Measurements from ENCODE around the gene NKAIN1.

Gene NKAIN1

DNA sequence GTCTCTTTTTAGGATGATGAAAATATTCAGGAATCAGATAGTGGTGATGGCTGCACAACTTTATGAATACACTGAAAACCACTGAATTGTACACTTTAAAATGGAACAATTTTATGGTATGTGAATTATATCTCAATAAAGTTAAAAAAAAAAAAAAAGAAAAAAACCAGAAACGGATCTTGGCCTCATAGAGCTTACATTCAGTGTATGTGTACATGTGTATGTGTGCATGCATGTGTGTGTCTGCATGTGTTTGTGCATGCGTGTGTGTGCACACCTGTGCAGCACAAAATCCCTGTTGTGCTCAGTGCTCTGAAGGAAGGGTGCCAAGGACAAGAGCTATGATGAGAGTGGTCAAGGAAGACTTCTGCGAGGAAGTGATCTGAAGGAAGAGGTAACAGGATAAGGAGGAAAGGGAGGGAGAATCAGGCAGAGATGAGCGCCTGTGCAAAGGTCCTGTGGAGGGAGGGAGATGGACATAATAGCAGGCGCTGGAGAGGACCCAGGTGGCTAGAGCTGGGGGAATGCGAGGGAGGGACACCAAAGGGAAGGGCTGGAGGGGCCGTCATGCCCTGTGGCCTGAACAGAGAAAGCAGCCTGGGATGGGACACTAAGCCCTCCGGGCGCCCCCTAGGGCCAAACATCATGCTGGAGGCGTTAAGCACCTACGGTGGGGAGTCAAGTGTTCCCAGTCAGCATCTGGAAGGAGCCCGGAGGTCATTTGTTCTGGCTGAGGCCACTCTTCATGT is 25.2 kb downstream of the NKAIN1 start:
- DNase-seq (ENCODE audit: low read depth, low spot score): no peak
- no peak for TF ChIP-seq EZH2 (IDR thresholded peaks at IDR 0.05)
- TF ChIP-seq POLR2AphosphoS5 (IDR thresholded peaks at IDR 0.05; ENCODE audit: borderline replicate concordance, low read depth, low read length): no peak
- TF ChIP-seq FOXP2 (optimal IDR thresholded peaks at IDR 0.05; ENCODE audit: control extremely low read depth, extremely low read length, insufficient read depth): no peak

DNA sequence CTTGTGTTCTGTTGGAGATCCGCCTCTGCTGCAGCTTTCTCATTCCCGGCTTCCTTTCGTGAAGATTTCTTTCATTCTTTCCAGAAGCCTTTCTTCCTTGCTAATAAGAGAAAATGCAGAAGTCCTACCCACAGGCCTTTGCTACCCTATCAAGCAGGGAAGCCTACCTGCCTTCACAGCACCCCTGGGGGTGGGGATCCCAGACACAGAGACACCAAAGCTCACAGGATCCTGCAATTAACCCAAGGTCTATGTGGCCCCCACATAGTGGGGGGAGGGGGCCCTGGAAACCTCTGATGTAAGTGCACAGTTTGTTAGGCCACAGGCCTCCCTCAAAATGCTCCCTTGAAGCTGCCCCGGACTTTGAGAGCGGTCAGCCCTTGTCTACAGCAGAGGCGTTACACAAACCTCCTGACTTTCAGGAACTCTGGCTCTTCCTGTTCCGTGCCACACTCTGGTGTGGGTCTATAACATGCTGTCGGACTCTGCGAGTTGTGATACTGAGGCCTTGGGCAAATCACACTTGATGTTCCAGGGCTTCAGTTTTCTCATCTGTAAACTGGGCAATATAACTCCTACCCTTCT is 31.2 kb downstream of the NKAIN1 start:
- Histone ChIP-seq H3K4me3 (no peak overlapping the region), H3K27ac (no peak overlapping the region), H3K36me3 (ENCODE audit: insufficient read depth, low read length) (no peaks in the 10 kb centered on the region), H3K9me3 (ENCODE audit: low read depth, low read length) (no peaks in the 10 kb centered on the region), H3K9ac (ENCODE audit: insufficient read length) (no peak overlapping the region)
- no peak for DNase-seq (ENCODE audit: low read depth, low spot score)
- TF ChIP-seq EZH2 (IDR thresholded peaks at IDR 0.05): no peak
- TF ChIP-seq FOXP2 (optimal IDR thresholded peaks at IDR 0.05; ENCODE audit: control extremely low read depth, extremely low read length, insufficient read depth): no peak
- TF ChIP-seq POLR2AphosphoS5 (IDR thresholded peaks at IDR 0.05; ENCODE audit: borderline replicate concordance, low read depth, low read length): no peak

More for the DNA sequence above, 25.2 kb downstream of the NKAIN1 start:
- Histone ChIP-seq H3K9ac (ENCODE audit: insufficient read length) (no peak overlapping the region), H3K9me3 (ENCODE audit: low read depth, low read length) (no peaks in the 10 kb centered on the region), H3K27ac (no peak overlapping the region), H3K36me3 (ENCODE audit: insufficient read depth, low read length) (no peaks in the 10 kb centered on the region), H3K4me3 (no peak overlapping the region)

DNA sequence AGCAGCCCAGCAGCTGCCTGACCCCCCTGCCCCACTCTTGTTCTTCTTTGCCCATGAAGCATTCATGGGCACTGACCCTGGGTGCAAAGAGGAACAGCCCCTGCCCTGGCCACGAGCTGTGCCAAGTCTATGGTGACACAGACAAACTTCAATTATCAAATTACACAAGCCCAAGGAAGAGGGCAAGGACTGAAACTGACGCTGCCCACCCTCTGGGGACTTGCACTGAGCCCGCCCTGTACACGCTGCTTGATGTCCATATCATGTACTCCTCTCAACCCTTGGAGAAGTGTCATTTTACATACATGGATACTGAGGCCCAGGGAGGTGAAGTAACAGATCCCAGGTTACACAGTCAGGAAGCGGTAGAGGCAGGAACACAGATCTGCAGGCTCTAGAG is 32.1 kb downstream of the NKAIN1 start:
- Histone ChIP-seq H3K27ac (no peak overlapping the region), H3K9me3 (ENCODE audit: low read depth, low read length) (no peaks in the 10 kb centered on the region), H3K9ac (ENCODE audit: insufficient read length) (no peak overlapping the region), H3K36me3 (ENCODE audit: insufficient read depth, low read length) (no peaks in the 10 kb centered on the region), H3K4me3 (no peak overlapping the region)
- DNase-seq (ENCODE audit: low read depth, low spot score): no peak
- TF ChIP-seq FOXP2 (optimal IDR thresholded peaks at IDR 0.05; ENCODE audit: control extremely low read depth, extremely low read length, insufficient read depth) (no peak), POLR2AphosphoS5 (IDR thresholded peaks at IDR 0.05; ENCODE audit: borderline replicate concordance, low read depth, low read length) (no peak), EZH2 (IDR thresholded peaks at IDR 0.05) (no peak)

- H3K27ac ChIP-seq: no peak overlapping the region
- no peaks in the 10 kb centered on the region for H3K9me3 ChIP-seq (ENCODE audit: low read depth, low read length)
- no peaks in the 10 kb centered on the region for H3K36me3 ChIP-seq (ENCODE audit: insufficient read depth, low read length)
- TF ChIP-seq FOXP2 (optimal IDR thresholded peaks at IDR 0.05; ENCODE audit: control extremely low read depth, extremely low read length, insufficient read depth): no peak
- TF ChIP-seq POLR2AphosphoS5 (IDR thresholded peaks at IDR 0.05; ENCODE audit: borderline replicate concordance, low read depth, low read length): no peak
- no peak for TF ChIP-seq EZH2 (IDR thresholded peaks at IDR 0.05)
- DNase-seq (ENCODE audit: low read depth, low spot score): no peak
- no peak overlapping the region for H3K4me3 ChIP-seq
- H3K9ac ChIP-seq (ENCODE audit: insufficient read length): no peak overlapping the region
These were observed 32.6 kb downstream of the NKAIN1 start for GRCh38 chr1:31207046-31207445.

- Histone ChIP-seq H3K4me3 (no peak overlapping the region), H3K27ac (no peak overlapping the region), H3K9ac (ENCODE audit: insufficient read length) (no peak overlapping the region), H3K36me3 (ENCODE audit: insufficient read depth, low read length) (no peaks in the 10 kb centered on the region), H3K9me3 (ENCODE audit: low read depth, low read length) (no peaks in the 10 kb centered on the region)
- no peak for TF ChIP-seq POLR2AphosphoS5 (IDR thresholded peaks at IDR 0.05; ENCODE audit: borderline replicate concordance, low read depth, low read length)
- no peak for TF ChIP-seq FOXP2 (optimal IDR thresholded peaks at IDR 0.05; ENCODE audit: control extremely low read depth, extremely low read length, insufficient read depth)
- TF ChIP-seq EZH2 (IDR thresholded peaks at IDR 0.05): no peak
- no peak for DNase-seq (ENCODE audit: low read depth, low spot score)
These were observed 36.5 kb downstream of the NKAIN1 start for GRCh38 chr1:31203215-31203614.

DNA sequence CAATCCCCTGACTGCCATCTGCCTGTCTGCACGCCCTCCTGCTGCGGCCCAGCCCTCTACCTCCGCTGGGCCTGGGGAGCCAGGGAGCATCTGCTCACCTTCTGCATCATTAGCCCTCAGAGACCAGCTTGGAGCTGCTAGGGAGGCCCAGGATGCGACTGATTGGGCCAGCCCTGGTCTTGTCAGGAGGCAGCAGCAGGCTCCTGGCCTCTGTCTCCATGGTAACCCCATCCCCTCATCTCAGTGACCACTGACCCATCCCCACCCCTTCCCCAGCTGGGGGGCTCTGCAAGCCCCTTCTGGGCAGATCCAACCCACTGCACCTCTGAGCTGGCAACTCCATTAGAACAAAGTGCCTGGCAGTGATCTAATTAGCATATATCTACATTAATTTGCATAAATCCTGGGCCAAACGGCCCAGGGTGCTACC is 37.7 kb downstream of the NKAIN1 start:
- DNase-seq (ENCODE audit: low read depth, low spot score): no peak
- H3K9me3 ChIP-seq (ENCODE audit: low read depth, low read length): no peaks in the 10 kb centered on the region
- H3K36me3 ChIP-seq (ENCODE audit: insufficient read depth, low read length): no peaks in the 10 kb centered on the region
- no peak overlapping the region for H3K9ac ChIP-seq (ENCODE audit: insufficient read length)
- no peak overlapping the region for H3K27ac ChIP-seq
- H3K4me3 ChIP-seq: no peak overlapping the region
- TF ChIP-seq FOXP2 (optimal IDR thresholded peaks at IDR 0.05; ENCODE audit: control extremely low read depth, extremely low read length, insufficient read depth) (no peak), POLR2AphosphoS5 (IDR thresholded peaks at IDR 0.05; ENCODE audit: borderline replicate concordance, low read depth, low read length) (no peak), EZH2 (IDR thresholded peaks at IDR 0.05) (no peak)

DNA sequence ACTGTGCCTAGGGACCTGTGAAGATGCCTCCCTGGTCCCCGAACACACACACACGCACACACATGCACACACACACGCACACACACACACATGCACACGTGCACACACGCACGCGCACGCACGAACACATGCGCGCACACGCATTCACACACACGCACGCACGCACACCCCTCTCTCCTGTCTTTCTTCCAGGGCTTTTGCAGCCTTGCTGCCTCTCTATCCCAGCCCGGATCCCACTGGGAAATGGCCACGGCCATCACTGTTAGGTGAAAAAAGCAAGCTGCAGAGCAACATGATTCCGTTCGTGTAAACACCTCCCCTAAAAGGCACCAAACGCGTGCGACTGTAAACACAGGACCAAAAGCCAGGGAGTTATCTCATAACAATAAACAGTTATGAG is 39.7 kb downstream of the NKAIN1 start:
- Histone ChIP-seq H3K4me3 (no peak overlapping the region), H3K9me3 (ENCODE audit: low read depth, low read length) (no peaks in the 10 kb centered on the region)

DNA sequence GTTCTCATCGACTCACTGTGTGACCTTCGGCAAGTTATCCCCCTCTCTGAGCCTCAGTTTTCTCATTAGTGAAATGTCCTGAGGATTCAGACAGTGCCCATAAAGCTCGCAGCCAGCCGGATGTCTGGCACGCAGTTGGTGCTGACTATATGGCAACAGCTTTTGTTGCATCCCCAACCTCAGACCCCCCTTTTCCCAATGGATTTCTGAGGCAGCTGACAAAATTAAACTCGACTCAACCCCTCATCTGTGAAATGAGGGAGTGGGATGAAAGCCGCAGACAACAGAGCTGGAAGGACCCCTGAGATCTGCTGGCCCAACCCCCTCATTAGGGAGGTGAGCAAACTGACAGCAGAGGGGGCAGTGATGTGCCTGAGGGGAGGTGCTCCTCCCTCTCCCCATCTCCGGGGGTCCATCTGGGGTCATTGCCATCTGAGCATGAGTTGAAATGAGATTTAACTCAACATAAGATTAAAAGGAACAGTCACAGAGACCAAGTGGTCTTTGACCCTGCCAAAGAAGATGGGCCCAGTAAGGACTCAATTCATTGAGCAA is 40.4 kb downstream of the NKAIN1 start:
- Histone ChIP-seq H3K4me3 (no peak overlapping the region), H3K27ac (no peak overlapping the region), H3K9ac (ENCODE audit: insufficient read length) (no peak overlapping the region), H3K36me3 (ENCODE audit: insufficient read depth, low read length) (no peaks in the 10 kb centered on the region), H3K9me3 (ENCODE audit: low read depth, low read length) (no peaks in the 10 kb centered on the region)
- TF ChIP-seq POLR2AphosphoS5 (IDR thresholded peaks at IDR 0.05; ENCODE audit: borderline replicate concordance, low read depth, low read length) (no peak), EZH2 (IDR thresholded peaks at IDR 0.05) (no peak), FOXP2 (optimal IDR thresholded peaks at IDR 0.05; ENCODE audit: control extremely low read depth, extremely low read length, insufficient read depth) (no peak)
- no peak for DNase-seq (ENCODE audit: low read depth, low spot score)

More for the DNA sequence above, 39.7 kb downstream of the NKAIN1 start:
- DNase-seq (ENCODE audit: low read depth, low spot score): no peak
- no peaks in the 10 kb centered on the region for H3K36me3 ChIP-seq (ENCODE audit: insufficient read depth, low read length)
- H3K27ac ChIP-seq: no peak overlapping the region
- no peak for TF ChIP-seq FOXP2 (optimal IDR thresholded peaks at IDR 0.05; ENCODE audit: control extremely low read depth, extremely low read length, insufficient read depth)
- TF ChIP-seq POLR2AphosphoS5 (IDR thresholded peaks at IDR 0.05; ENCODE audit: borderline replicate concordance, low read depth, low read length): no peak
- no peak for TF ChIP-seq EZH2 (IDR thresholded peaks at IDR 0.05)
- H3K9ac ChIP-seq (ENCODE audit: insufficient read length): no peak overlapping the region

All from SK-N-MC (cell line).